OCI-M2 (cell line): ENCODE results near the gene CCDC47.

Source experiments
- DNase-seq: peaks from one replicate; lab custom pipeline; 2025; ENCODE audit not compliant: unreplicated experiment; lab: John Stamatoyannopoulos, UW

CCDC47 gene

DNA sequence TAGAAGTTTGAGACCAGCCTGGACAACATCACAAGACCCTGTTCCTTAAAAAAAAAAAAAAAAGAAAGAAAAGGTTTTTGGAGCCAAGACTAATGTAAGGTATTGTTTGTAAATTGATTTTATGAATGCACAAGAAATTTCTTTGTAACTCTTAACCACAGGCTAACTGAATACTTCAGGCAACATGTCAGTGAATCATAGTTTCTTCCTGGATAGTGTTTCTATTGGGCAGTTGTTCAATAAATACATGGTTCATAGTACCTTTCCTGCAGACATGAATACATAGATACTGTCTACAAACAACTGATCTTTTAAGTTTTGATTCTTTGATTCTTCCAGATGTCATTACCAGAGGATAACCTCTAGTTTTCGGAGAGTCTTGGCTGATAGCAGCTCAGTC is 12.2 kb upstream of the CCDC47 start:
- DNase-seq, result no peak

DNA sequence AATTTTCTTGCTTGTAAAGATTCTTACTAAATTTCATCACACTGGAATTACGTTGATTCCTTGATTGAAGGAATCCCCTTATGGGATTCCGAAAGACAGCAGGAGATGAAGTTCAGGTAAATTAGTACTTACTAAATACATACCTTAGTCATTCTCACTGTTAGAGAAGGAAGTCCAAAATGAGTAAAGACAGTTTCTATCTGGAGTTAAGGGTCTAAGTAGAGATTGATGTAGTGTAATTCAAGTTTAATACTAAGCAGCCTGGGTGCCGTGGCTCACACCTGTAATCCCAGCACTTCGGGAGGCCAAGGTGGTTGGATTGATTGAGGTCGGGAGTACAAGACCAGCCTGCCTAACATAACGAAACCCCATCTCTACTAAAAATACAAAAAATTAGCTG is 10.1 kb upstream of the CCDC47 start:
- no peak for DNase-seq

- no peak for DNase-seq
These were observed 7.5 kb upstream of the CCDC47 start for GRCh38 chr17:63780928-63781327.

DNA sequence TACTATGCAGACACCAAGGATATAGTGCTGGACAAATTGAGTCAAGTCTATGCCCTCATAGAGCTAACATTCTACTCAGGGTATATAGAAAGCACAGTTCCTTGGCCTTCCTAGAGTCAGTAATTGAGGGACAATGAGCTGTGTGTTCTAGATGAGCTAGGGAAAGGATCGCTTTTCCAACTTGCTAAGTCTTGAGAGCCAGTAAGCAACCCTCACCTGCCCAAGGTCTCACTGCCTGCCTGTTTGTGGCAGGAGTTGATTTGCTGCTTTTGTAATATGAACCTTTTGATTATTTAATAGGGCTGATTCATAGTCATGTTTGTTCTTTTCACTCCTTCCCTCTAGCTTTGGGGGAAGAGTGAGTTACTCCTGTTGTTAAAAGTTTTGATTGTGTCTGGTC is 7.1 kb upstream of the CCDC47 start:
- no peak for DNase-seq

GRCh38 chr17:63775420-63775819 is 2.0 kb upstream of the CCDC47 start:
- no peak for DNase-seq

DNA sequence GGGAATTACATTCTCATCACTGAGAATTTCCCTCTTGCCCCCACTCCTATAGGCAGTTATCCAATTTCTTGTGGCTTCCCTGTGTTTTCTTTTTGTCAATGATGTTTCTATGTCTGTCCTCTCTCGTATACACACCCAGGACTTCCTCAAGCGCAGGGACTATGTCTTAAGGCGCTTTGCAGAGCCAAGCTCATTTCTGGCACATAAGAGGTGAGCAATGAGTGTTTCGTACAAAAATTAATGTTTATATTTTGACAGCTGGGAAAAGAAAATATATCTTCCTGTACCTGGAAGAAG is 1.5 kb upstream of the CCDC47 start:
- DNase-seq, result no peak

- no peak for DNase-seq
These were observed 958 bp upstream of the CCDC47 start, which contains the start of gene DDX42 for GRCh38 chr17:63774141-63774968. DDX42 (plus strand) TSS chr17:63774170; CDS start chr17:63787050, 12,880 bp downstream.

GRCh38 chr17:63772801-63773271 is 561 bp downstream of the CCDC47 start:
- no peak for DNase-seq

DNA sequence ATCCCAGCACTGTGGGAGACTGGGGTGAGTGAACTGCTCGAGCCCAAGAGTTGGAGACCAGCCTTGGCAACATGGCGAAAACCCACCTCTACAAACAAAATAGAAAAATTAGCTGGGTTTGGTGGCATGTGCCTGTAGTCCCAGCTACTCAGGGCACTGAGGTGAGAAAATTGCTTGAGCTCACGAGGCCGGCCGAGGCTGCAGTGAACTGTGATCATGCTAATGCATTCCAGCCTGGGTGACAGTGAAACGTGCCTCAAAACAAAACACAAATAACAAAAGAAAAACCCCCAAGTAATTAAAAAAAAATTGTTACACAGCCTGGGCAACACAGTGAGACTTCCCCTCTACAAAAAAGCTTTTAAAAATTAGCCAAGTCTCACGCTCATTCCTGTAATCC is 5.0 kb downstream of the CCDC47 start:
- DNase-seq, result no peak

DNA sequence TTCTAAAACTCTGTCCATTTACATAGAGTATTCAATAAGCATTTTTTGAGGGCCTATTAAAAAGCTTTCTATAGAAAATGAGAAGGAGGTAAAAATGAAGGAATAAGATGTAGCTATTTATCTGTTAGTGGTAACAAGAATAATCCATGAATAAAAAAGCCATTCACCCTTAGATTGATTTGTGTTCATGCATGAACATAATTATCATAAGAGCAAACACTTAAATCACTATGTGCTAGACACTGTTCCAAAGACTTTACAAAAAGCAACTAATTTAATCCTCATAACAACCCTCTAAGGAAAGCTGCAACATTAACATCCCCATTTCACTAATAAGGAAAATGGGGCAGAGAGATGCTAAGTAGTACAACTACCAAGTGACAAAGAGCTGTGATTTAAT is 6.6 kb downstream of the CCDC47 start:
- no peak for DNase-seq

DNA sequence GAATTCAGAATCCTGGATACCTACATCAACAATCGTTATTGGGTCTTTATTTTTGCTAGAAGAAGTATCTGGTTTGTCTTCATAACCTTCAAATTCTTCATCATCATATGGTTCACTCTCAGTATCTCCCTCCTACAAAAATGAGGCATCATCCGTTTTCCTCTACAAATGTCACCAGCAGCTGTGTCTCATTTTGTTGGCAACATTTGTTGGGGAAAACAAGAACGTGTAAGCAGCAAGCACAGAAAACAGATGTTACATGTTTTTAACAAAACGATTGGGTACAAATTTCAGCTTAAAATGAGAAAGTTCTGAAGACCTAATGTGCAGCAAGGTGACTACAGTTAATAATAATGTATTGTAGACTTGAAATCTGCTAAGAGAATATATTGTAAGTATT is 8.7 kb downstream of the CCDC47 start:
- DNase-seq, result no peak

DNA sequence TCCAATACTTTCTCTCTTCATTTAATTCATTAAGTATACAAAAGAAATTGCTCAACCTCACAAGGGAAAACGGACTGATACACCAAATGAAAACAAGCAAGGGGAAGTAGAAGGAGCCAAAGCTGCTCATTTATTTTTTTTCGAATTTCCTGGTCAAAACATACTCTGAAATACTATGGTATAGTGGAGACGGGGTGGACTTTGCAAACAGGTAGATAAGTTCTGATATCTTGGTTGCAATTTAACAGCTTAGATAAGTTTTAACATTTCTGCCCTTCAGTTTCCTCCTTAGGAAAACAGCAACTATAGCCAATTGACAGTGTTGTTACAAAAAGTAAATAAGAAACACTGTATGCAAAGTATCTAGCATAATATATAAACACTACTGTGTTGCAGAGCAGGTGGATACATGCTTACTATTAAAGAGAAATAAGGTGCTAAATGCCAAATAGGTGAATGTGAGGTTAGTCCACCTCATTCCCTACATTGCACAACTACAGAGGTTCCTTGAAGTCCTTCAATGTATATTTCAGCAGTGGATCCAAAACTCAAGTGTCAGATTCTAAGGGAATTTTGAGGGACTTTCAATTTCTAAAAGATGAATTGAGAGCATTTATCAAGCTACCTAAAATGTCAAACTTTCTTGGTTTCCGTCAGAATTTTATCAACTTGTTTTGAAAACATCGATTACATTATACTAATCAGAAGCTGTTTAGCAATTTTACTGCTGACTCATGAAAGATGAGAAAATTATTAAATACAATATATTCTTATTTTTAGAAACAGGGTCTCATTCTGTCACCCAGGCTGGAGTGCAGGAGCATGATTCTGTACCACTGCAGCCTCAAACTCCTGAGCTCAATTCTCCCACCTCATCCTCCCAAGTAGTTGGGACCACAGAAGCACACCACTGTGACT is 11.0 kb downstream of the CCDC47 start:
- DNase-seq, result no peak

- DNase-seq, result no peak
These were observed 12.4 kb downstream of the CCDC47 start for GRCh38 chr17:63760771-63761539.

GRCh38 chr17:63758428-63758827 is 15.0 kb downstream of the CCDC47 start:
- no peak for DNase-seq

DNA sequence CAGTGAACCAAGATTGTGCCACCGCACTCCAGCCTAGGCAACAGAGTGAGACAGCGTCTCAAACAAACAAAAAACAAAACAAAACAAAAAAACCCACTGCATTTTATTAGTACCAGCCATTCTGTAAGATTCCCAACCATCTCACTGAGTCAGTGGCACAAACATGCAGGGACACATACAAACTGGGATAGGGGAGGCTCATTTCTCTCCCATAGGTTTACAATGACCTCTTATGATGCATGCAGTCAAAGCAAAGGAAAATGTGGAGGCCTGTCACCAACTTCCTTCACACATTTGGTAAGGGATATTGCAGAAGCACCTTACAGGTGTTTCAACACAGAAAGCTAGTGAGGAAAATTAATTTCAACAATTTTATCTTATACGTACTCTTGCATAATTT is 19.4 kb downstream of the CCDC47 start:
- no peak for DNase-seq

DNA sequence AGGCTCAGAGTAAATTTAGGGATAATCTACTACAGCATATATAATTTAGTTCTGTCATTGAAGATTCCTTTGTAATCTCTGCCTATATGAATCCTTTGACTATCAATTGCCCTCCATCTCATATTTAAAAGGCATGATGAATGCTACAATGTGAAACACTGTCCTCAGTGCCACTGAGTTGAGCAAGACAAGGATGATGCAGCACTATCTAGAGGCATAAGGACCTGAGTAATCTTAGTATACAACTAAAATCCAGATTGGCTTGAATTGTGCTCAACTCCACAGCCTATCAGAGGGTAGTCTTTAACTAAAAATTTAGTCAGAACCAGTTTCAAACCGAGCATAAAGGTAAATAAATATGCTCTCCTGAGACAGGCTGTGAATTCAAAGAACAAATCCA is 20.2 kb downstream of the CCDC47 start:
- no peak for DNase-seq

GRCh38 chr17:63752707-63753106 is 20.7 kb downstream of the CCDC47 start:
- no peak for DNase-seq

- DNase-seq, result no peak
These were observed 21.6 kb downstream of the CCDC47 start for GRCh38 chr17:63751806-63752205.

- DNase-seq, result peak; percentile 86
These were observed 31.8 kb downstream of the CCDC47 start, which contains the start of gene STRADA for GRCh38 chr17:63741408-63742173. STRADA (minus strand) TSS chr17:63741799; CDS start chr17:63728369, 13,430 bp downstream.

- DNase-seq, result no peak
These were observed 32.3 kb downstream of the CCDC47 start for GRCh38 chr17:63741143-63741407.
